GM12873 (cell line): Measurements from ENCODE around the gene VSIG8.

Experiments
- TF ChIP-seq, protein P1 (sequence below): IDR thresholded peaks from 2 replicates; pipeline ENCODE4 v1.5.1; 2012; ENCODE audit warnings: low read depth, mild to moderate bottlenecking, moderate library complexity, low read length, control low read depth; ENCODE audit not compliant: insufficient read depth; ENCODE audit errors: missing control alignments

VSIG8 gene

DNA sequence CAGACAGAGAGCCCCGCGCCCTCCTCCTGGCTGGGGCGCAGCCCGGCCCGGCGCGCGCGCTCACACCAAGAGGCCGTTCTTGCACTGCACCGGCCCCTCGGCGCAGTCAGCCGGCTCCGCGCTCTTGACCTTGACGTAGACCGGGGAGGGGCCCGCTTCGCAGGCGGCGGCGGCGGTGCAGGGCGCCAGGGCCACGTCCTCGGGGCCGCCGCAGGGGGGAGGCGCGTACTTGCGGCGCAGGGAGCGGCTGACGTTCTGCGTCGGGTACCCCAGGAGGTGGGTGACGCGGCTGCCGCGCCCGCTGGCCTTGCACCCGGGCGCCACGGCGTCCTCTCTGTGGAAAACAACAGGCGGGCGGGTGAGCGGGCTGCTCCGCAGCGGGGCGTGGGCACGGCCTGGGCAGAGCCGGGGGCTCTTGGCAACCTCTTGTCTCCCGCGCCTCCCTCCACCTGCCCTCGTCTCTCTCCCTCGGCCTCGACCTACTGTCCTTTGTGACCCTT lies 7.7 kb downstream of the VSIG8 start:
- TF ChIP-seq, protein P1, sequence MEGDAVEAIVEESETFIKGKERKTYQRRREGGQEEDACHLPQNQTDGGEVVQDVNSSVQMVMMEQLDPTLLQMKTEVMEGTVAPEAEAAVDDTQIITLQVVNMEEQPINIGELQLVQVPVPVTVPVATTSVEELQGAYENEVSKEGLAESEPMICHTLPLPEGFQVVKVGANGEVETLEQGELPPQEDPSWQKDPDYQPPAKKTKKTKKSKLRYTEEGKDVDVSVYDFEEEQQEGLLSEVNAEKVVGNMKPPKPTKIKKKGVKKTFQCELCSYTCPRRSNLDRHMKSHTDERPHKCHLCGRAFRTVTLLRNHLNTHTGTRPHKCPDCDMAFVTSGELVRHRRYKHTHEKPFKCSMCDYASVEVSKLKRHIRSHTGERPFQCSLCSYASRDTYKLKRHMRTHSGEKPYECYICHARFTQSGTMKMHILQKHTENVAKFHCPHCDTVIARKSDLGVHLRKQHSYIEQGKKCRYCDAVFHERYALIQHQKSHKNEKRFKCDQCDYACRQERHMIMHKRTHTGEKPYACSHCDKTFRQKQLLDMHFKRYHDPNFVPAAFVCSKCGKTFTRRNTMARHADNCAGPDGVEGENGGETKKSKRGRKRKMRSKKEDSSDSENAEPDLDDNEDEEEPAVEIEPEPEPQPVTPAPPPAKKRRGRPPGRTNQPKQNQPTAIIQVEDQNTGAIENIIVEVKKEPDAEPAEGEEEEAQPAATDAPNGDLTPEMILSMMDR, result no peak

DNA sequence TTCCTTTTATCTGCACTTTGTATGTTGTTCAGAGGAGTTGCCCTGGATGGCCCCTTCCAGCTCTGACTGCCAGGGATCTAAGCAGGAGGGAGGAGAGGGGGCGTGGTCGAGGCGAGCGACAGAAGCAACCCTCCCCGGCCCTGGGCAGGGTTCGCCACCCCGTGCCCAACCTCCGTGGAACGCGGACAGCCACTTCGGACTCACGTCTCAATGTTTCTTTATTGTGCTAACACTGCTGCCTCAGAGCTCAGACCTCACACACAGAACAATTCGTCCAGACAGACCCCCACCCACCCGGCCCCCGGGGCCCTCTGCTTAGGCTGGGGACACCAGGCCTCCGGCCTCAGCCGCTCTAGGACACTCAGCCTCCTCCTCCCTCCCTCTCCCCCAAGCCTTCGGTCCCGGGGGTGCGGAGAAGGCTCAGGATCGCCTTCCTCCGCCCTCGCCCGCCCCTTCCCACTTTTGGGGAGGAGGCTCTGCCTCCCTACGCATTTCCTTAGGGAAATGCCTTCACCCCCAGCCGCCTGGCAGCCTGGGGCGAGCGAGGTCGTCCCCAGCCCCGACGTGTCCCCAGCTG lies 8.3 kb downstream of the VSIG8 start:
- TF ChIP-seq, protein P1, result no peak

DNA sequence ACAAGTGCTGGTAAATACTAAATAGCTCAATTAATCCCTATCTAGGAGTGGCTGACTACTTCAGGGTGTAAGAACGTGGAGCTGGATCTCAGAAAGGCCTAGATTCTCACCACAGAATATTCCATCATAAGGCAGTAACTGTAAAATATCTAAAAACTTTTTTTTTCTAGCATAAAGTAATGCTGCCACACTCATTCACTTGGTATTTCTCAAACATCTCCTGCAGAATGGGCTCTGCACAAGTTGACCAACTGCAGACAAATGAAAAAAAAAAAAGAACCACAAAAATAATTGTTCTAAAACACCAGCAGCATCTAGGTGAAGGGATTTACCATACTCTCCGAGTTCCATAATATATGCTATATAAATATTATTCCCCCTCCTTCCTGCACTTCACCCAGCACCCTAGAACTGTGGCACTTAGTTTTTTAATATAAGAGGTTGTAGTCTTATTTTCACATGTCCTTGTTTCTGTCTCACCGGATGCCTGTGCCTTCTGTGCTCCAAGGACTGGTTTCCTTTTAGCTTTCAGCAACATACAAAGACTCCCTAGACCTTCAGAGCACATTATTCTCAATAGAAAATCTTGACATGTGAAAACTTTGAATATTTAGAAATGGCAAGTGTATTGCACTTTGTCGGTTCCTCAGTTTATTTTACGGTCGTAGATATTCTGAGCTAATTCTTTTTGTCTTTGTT lies 8.9 kb downstream of the VSIG8 start:
- TF ChIP-seq, protein P1, result no peak

DNA sequence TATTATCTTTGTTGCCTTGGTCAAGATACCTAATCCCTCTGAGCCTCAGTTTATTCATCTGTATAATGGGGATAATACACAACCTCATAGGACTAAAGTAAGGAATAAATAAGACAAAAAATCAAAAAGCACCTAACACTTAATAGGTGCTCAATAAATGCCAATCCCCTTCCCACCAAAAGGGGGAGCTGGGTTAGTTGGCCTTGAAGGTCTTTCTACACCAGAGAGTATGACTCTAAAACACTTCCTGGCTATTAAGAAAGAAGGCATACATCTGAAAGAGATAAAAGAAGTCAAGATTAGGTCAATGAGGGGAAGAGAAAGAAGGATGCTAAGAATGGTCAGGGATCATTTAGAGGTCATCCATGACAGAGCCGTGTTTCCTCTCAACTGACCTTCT lies 11.1 kb downstream of the VSIG8 start:
- TF ChIP-seq, protein P1, result peak; percentile 35

DNA sequence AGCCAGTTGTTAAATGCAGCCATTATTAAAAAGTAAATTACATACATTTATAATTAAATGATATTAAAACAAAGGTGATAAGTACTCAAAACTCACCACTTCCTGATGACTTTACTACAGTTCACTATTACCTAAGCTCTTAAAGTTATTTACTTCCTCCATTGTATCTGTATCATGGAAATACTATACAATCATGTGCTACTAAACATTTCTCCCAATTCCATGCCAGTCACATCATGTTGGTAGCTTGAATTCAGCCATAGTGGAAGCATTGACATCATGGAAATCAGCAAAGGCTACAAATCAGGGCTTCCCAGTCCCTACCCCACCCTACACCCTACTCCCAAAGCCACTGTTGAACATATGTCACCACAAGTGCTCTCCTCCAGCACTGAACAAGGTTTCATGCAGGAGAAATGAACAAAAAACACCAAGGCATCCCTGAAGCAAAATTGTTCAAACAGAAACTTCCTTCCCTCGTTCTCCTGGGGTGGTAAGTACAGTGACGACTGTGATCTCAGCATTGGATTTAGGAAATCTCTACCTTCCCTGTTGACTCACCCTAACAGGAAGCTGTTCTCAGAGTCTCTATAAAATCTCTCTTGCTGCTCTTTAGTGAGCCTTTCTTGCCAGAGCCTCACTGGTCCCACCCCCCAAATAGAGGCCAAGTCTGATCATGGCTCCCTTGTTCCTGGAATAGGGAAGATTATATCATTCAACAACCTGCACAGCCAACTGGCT lies 12.7 kb downstream of the VSIG8 start:
- TF ChIP-seq, protein P1, result no peak

DNA sequence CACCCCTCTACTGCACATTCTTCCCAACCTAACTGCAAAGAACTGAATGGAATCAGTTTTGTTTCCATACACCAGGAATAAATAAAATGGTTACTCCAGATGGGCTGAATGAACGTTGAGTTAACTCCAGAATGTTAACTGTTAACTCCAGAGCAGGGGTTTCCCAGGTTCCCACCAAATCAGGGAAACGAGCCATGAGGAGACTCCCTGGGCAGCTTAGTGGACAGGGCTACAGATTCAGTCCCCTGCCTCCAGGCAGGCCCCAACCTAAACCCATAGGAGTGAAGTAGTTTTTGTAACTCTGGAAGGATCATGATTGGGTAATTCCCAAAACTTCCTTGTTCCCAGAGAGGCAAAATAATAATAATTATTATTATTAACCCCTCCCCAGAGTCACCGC lies 14.1 kb downstream of the VSIG8 start:
- TF ChIP-seq, protein P1, result no peak

DNA sequence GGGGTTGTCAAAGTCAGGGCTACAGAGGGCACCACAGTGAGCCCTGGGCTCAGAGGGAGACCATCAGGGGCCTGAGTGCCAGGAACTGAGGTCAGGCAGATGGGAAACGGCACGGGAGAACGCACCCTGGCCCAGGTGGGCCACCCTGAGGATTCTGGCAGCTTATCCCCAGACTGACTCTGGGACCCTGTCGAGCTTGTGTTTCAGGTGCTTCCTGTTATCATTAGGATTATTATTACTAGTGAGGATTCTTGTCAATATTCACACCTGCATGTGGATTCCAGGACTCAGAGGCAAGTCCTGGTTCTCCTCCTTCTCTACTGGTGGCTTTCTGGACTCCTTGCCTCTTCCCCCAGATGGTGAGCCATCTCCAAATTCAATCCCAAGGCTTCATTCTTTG lies 15.2 kb downstream of the VSIG8 start:
- TF ChIP-seq, protein P1, result no peak
